Thoracic aorta (tissue), 2 donors: ENCODE measurements around the gene ADAMTS2. TPM values are rescaled to one million over a fixed set of nuclear protein-coding genes. Genes with fewer than 3 reads are reported as not detected.

Experiments
- ATAC-seq: fragments of 150-250 bp; one replicate; pipeline ENCODE4 v1.8.0; 2017; ENCODE audit warnings: low read depth; ENCODE audit not compliant: insufficient number of reproducible peaks, low FRiP score
- DNase-seq: peaks from one replicate; pipeline ENCODE4 v3.0.0-alpha.2; 2020; ENCODE audit warnings: low spot score
- H3K27ac ChIP-seq, 2 donors: fragments of 200-600 bp; sonication (generic); 1 replicate in 1 of 2; 2 replicates in 1 of 2; pipeline ENCODE4 v1.5.1; 2016; ENCODE audit warnings: mild to moderate bottlenecking in 2 of 2, moderate library complexity in 2 of 2
- H3K27me3 ChIP-seq: fragments of 200-600 bp; sonication (generic); replicated peaks from 2 replicates; pipeline ENCODE4 v1.6.0; 2016; ENCODE audit warnings: mild to moderate bottlenecking; ENCODE audit not compliant: insufficient read depth
- H3K36me3 ChIP-seq: fragments of 200-600 bp; sonication (generic); one replicate; pipeline ENCODE4 v1.5.1; 2016
- H3K4me1 ChIP-seq, 2 donors: fragments of 200-600 bp; sonication (generic); 1 replicate in 1 of 2; 2 replicates in 1 of 2; pipeline versions ENCODE4 v1.5.1 to v1.6.0; 2016; ENCODE audit warnings: low read depth in 2 of 2, mild to moderate bottlenecking in 1 of 2; ENCODE audit not compliant: control insufficient read depth in 1 of 2
- H3K4me3 ChIP-seq: fragments of 200-600 bp; sonication (generic); 2 replicates; pipeline ENCODE4 v1.5.1; 2016; ENCODE audit warnings: mild to moderate bottlenecking
- H3K9me3 ChIP-seq: fragments of 200-600 bp; sonication (generic); 2 replicates; pipeline ENCODE4 v1.5.1; 2016
- total RNA-seq, 2 donors: library from RNA; depleted of rRNA; stranded (reverse); fragments of >200 nt; gene quantifications; one replicate each; pipeline versions ENCODE4 v1.1.0 to v1.2.3, GENCODE V29; 2016
- TF ChIP-seq, protein P1 (sequence below): fragments of 200-600 bp; sonication (generic); IDR thresholded peaks from one replicate; pipeline ENCODE4 v1.5.1; 2019; ENCODE audit warnings: antibody characterized with exemption

Gene ADAMTS2
- total RNA-seq, 2 donors from 2014 or later: 34.4 to 60.7 TPM

DNA sequence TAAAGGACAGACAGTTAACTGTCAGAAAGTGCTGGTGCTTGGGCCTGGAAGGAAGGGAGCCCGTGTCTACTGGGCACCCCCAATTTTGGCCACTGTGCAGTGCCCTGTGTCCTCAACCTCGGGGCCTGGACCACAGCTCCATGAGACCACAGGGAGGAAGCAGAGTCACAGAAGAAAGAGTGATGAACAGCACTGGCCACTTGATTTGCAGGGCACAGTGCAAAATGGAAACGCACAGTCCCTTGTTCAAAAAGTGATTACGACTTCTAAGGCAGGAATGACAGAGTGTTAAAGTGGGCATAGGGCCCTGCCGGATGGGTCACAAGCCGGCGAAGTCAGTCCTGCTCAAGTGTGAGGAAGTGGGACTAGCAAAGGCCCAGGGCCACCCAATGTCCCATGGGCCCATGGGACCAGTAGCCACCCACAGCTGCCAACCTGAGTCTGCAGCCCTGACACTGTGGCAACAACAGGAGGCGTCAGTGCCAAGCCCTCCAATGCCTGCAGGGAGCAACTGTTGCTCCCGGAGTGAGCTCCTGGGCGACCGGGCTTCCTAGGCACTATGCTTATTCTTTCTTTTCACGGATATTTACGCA, 85.4 kb downstream of the ADAMTS2 start:
- DNase-seq: no peak
- H3K4me1 ChIP-seq: peaks cover under 1 to 6% of the 10 kb centered on the region in 2 donors
- TF ChIP-seq, protein P1, sequence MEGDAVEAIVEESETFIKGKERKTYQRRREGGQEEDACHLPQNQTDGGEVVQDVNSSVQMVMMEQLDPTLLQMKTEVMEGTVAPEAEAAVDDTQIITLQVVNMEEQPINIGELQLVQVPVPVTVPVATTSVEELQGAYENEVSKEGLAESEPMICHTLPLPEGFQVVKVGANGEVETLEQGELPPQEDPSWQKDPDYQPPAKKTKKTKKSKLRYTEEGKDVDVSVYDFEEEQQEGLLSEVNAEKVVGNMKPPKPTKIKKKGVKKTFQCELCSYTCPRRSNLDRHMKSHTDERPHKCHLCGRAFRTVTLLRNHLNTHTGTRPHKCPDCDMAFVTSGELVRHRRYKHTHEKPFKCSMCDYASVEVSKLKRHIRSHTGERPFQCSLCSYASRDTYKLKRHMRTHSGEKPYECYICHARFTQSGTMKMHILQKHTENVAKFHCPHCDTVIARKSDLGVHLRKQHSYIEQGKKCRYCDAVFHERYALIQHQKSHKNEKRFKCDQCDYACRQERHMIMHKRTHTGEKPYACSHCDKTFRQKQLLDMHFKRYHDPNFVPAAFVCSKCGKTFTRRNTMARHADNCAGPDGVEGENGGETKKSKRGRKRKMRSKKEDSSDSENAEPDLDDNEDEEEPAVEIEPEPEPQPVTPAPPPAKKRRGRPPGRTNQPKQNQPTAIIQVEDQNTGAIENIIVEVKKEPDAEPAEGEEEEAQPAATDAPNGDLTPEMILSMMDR: no peak
- H3K4me3 ChIP-seq: no peak overlapping the region
- H3K36me3 ChIP-seq: no peaks in the 10 kb centered on the region
- ATAC-seq: no peak
- H3K27ac ChIP-seq: no peak overlapping the region
- no peaks in the 10 kb centered on the region for H3K27me3 ChIP-seq
- no peaks in the 10 kb centered on the region for H3K9me3 ChIP-seq

DNA sequence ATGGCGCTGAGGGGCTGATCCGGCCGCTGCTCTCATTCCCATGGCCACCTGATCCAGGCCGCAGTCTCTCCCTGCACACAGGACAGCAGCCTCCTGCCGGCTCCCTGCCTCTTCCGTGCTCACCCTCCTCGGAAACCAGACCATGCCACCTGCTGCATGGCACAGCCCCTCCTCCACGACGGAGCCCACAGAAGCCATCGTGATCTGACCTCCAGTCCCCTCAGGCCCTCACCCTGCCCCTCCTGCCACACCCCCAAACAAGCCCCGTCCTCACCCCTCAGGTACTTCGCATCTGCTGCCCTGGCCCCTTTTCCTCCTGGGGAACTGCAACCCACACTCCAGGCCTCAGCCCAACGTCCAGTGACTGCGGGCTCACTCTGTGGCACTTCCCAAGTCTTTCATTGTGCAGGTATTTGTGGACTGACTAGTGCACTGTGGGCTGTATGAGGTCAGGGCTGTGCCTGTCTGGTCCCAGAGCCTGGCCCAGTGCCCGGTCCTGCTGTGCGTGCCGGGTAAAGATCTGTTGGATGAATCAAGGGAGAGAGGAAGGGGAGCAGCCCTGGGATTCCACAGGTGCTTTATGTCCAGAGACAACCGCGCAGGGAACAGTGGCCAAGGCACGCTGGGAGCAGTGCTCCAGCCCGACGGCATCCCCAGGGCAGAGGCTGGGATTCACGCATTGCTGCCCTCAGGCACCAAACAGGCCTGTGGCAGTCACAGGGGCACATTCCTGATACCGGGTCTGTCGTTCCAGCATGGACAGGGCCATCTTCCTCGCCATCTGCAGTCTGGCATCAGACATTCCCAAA, 86.1 kb downstream of the ADAMTS2 start:
- TF ChIP-seq, protein P1: no peak
- Histone ChIP-seq H3K4me3 (no peak overlapping the region), H3K27ac (no peak overlapping the region), H3K36me3 (no peaks in the 10 kb centered on the region), H3K27me3 (no peaks in the 10 kb centered on the region), H3K4me1 (no peaks in the 10 kb centered on the region), H3K9me3 (no peaks in the 10 kb centered on the region)
- ATAC-seq: no peak
- no peak for DNase-seq

DNA sequence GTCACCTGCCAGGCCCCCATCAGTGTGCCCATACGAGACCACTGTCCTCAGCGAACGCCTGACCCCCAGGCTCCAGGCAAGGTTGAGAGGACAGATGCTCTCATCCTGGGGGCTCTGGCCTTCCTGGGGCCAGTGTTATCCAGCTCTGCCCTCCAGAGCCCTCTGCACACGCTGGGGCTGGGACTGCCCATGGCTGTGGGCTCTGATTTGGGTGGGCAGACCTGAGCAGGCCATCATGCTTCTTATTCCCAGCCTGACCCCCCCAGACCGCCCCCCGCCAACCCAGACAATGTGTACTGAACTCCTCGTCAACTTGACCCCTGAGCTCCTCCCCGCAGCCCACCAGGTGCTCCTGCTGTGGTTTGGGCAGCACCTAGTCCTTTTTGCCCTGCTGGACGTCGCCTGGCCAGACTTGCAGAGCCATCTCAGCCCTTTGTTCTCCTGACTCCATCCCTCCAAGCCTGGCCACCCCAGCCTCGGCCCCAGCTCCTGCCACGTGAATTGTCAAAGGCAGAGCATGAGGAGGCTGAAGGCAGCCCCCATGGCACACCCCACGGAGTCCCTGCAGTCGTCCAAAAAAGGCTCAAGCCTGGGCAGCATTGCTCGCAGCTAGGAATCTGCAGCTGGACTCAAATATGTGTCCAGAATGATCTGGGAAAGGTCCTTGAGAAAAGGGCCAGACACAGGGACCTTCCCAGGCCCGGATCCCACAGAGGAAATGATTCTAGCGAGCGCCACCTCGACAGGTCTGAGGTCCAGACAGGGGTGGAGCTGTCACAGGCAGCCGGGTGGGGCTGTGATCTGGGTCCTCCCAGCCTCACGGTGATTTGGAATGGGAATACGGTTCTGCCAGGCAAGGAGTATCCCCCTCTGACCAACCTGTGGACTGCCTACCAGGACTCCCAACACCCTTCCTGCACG, 87.0 kb downstream of the ADAMTS2 start:
- TF ChIP-seq, protein P1: no peak
- H3K4me1 ChIP-seq: no peaks in the 10 kb centered on the region
- no peak overlapping the region for H3K4me3 ChIP-seq
- H3K36me3 ChIP-seq: no peaks in the 10 kb centered on the region
- no peaks in the 10 kb centered on the region for H3K27me3 ChIP-seq
- H3K9me3 ChIP-seq: no peaks in the 10 kb centered on the region
- no peak for ATAC-seq
- DNase-seq: no peak
- H3K27ac ChIP-seq: no peak overlapping the region

DNA sequence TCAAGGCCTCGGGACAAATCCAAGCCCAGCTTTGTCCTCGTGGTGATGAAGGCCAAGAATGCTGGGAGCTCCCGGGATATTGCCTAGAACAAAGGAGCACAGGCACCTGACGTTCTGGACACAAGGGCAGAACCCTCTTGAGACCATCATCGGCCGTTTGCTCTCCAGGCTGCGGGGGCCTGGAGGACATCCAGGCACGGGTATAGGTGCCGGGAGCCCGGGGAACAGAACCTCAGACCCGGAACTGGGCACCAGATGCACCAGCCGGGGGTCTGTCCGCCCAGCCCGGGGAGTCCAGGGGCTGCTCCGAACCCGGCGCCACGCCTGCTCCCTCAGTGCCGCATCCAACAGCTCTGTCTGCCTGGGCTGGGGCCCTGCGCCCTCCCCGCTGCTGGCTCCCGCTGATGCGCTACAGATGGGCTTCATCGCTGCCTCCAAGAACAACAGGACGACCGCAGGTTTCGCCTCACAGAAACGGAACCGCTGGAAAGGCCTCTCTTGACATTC, 88.0 kb downstream of the ADAMTS2 start:
- no peaks in the 10 kb centered on the region for H3K27me3 ChIP-seq
- no peak for DNase-seq
- no peaks in the 10 kb centered on the region for H3K9me3 ChIP-seq
- no peak for ATAC-seq
- H3K36me3 ChIP-seq: no peaks in the 10 kb centered on the region
- TF ChIP-seq, protein P1: no peak
- H3K4me1 ChIP-seq: no peaks in the 10 kb centered on the region
- no peak overlapping the region for H3K27ac ChIP-seq
- no peak overlapping the region for H3K4me3 ChIP-seq
